HEK293 (cell line): ENCODE results near the gene CUEDC1.

Experiments used
- FEZF1 ChIP-seq: fragments of 450-650 bp; formaldehyde crosslinking; IDR thresholded peaks from 2 replicates; pipeline ENCODE4 v1.5.1; 2016; ENCODE audit warnings: missing biosample characterization, missing genetic modification characterization
- GLIS1 ChIP-seq: fragments of 450-650 bp; formaldehyde crosslinking; IDR thresholded peaks from 2 replicates; pipeline ENCODE4 v1.5.1; 2016; ENCODE audit warnings: missing biosample characterization, missing genetic modification characterization
- HOXC10 ChIP-seq: sonication (generic); formaldehyde crosslinking; IDR thresholded peaks from 2 replicates; pipeline ENCODE4 v1.8.1; 2023; ENCODE audit warnings: mild to moderate bottlenecking, missing genetic modification reagents
- KLF1 ChIP-seq: fragments of 450-650 bp; formaldehyde crosslinking; IDR thresholded peaks from 2 replicates; pipeline ENCODE4 v1.5.1; 2016; ENCODE audit warnings: missing biosample characterization, missing genetic modification characterization
- OSR2 ChIP-seq: fragments of 450-650 bp; formaldehyde crosslinking; IDR thresholded peaks from 2 replicates; pipeline ENCODE4 v1.5.1; 2016; ENCODE audit warnings: missing biosample characterization, missing genetic modification characterization
- PRDM6 ChIP-seq: fragments of 450-650 bp; formaldehyde crosslinking; IDR thresholded peaks from 2 replicates; pipeline ENCODE4 v1.5.1; 2017; ENCODE audit warnings: missing biosample characterization, missing genetic modification characterization
- REPIN1 ChIP-seq: fragments of 450-650 bp; formaldehyde crosslinking; IDR thresholded peaks from 2 replicates; pipeline ENCODE4 v1.5.1; 2017; ENCODE audit warnings: missing biosample characterization, missing genetic modification characterization, low read depth
- REST ChIP-seq: fragments of 450-650 bp; formaldehyde crosslinking; IDR thresholded peaks from 2 replicates; pipeline ENCODE4 v1.5.1; 2016; ENCODE audit warnings: missing biosample characterization, missing genetic modification characterization
- SCRT2 ChIP-seq: fragments of 450-650 bp; formaldehyde crosslinking; IDR thresholded peaks from 2 replicates; pipeline ENCODE4 v1.5.1; 2016; ENCODE audit warnings: missing biosample characterization, missing genetic modification characterization
- WT1 ChIP-seq: fragments of 450-650 bp; formaldehyde crosslinking; IDR thresholded peaks from 2 replicates; pipeline ENCODE4 v1.5.1; 2016; ENCODE audit warnings: missing biosample characterization, missing genetic modification characterization
- ZBTB1 ChIP-seq: fragments of 450-650 bp; formaldehyde crosslinking; IDR thresholded peaks from 2 replicates; pipeline ENCODE4 v1.5.1; 2016; ENCODE audit warnings: missing biosample characterization, missing genetic modification characterization
- ZBTB17 ChIP-seq: fragments of 450-650 bp; formaldehyde crosslinking; IDR thresholded peaks from 2 replicates; pipeline ENCODE4 v1.5.1; 2016; ENCODE audit warnings: missing biosample characterization, missing genetic modification characterization
- ZBTB26 ChIP-seq: fragments of 450-650 bp; formaldehyde crosslinking; optimal IDR thresholded peaks from 2 replicates; pipeline ENCODE3; 2016; ENCODE audit warnings: missing biosample characterization, mild to moderate bottlenecking, missing genetic modification characterization
- ZNF10 ChIP-seq: fragments of 450-650 bp; formaldehyde crosslinking; IDR thresholded peaks from 2 replicates; pipeline ENCODE4 v1.5.1; 2017; ENCODE audit warnings: missing biosample characterization, missing genetic modification characterization
- ZNF211 ChIP-seq: fragments of 450-650 bp; formaldehyde crosslinking; IDR thresholded peaks from 2 replicates; pipeline ENCODE4 v1.5.1; 2016; ENCODE audit warnings: low read depth, missing biosample characterization, missing genetic modification characterization
- ZNF266 ChIP-seq: fragments of 450-650 bp; formaldehyde crosslinking; IDR thresholded peaks from 2 replicates; pipeline ENCODE4 v1.5.1; 2016; ENCODE audit warnings: missing biosample characterization, missing genetic modification characterization, low read depth
- ZNF324 ChIP-seq: fragments of 450-650 bp; formaldehyde crosslinking; IDR thresholded peaks from 2 replicates; pipeline ENCODE4 v1.5.1; 2016; ENCODE audit warnings: missing biosample characterization, missing genetic modification characterization
- ZNF391 ChIP-seq: fragments of 450-650 bp; formaldehyde crosslinking; IDR thresholded peaks from 2 replicates; pipeline ENCODE4 v1.5.1; 2016; ENCODE audit warnings: low read depth, missing biosample characterization, missing genetic modification characterization, borderline replicate concordance
- ZNF518A ChIP-seq: fragments of 450-650 bp; formaldehyde crosslinking; conservative IDR thresholded peaks from 2 replicates; pipeline ENCODE4 v1.5.1; 2016; ENCODE audit warnings: low read depth, missing biosample characterization, missing genetic modification characterization
- ZNF549 ChIP-seq: fragments of 450-650 bp; IDR thresholded peaks from 2 replicates; pipeline ENCODE4 v1.5.1; 2018; ENCODE audit warnings: missing biosample characterization, missing genetic modification characterization, mild to moderate bottlenecking, inconsistent platforms, moderate library complexity
- ZNF639 ChIP-seq: fragments of 450-650 bp; formaldehyde crosslinking; IDR thresholded peaks from 2 replicates; pipeline ENCODE4 v1.5.1; 2016; ENCODE audit warnings: missing biosample characterization, missing genetic modification characterization
- ZNF654 ChIP-seq: fragments of 450-650 bp; formaldehyde crosslinking; IDR thresholded peaks from 2 replicates; pipeline ENCODE4 v1.5.1; 2016; ENCODE audit warnings: low read depth, missing biosample characterization, missing genetic modification characterization
- ZNF747 ChIP-seq: fragments of 450-650 bp; formaldehyde crosslinking; IDR thresholded peaks from 2 replicates; pipeline ENCODE4 v1.5.1; 2016; ENCODE audit warnings: missing biosample characterization, missing genetic modification characterization
- ZNF837 ChIP-seq: fragments of 450-650 bp; formaldehyde crosslinking; IDR thresholded peaks from 2 replicates; pipeline ENCODE4 v1.5.1; 2016; ENCODE audit warnings: missing biosample characterization, missing genetic modification characterization
- ZSCAN4 ChIP-seq: fragments of 450-650 bp; formaldehyde crosslinking; IDR thresholded peaks from 2 replicates; pipeline ENCODE4 v1.5.1; 2017; ENCODE audit warnings: missing biosample characterization, missing genetic modification characterization

The CUEDC1 gene

GRCh38 chr17:57849874-57850754 lies 105.1 kb downstream of the CUEDC1 start, which contains the start of gene MRPS23 (continued):
- TF ChIP-seq ZNF747 (tag by site-specific recombination): no peak
- TF ChIP-seq ZBTB1 (tag by site-specific recombination): peak; percentile 62; the same call in 1 of the 2 replicates
- TF ChIP-seq SCRT2: peak; percentile 85
- peak; percentile 100 for TF ChIP-seq ZNF518A (tag by site-specific recombination)
- no peak for TF ChIP-seq ZNF549 (tag by site-specific recombination)
- peak; percentile 94 for TF ChIP-seq GLIS1 (tag by site-specific recombination)
- peak; percentile 59 for TF ChIP-seq REST
- no peak for TF ChIP-seq PRDM6 (tag by site-specific recombination)
- 0 out of 2 replicates have a peak, but pooled peaks have one; percentile 21 for TF ChIP-seq FEZF1 (tag by site-specific recombination)
- peak; percentile 47 for TF ChIP-seq WT1
- TF ChIP-seq ZNF837 (tag by site-specific recombination): no peak
- no peak for TF ChIP-seq ZNF211 (tag by site-specific recombination)
- no peak; the same call in 1 of the 2 replicates for TF ChIP-seq KLF1
- no peak for TF ChIP-seq ZNF654 (tag by site-specific recombination)
- peak; percentile 55 for TF ChIP-seq OSR2 (tag by site-specific recombination)
- peak; percentile 92 for TF ChIP-seq ZBTB26 (tag by site-specific recombination)
- peak; percentile 100 for TF ChIP-seq ZNF324 (tag by site-specific recombination)
- peak; percentile 47 for TF ChIP-seq ZSCAN4 (tag by site-specific recombination)
- TF ChIP-seq HOXC10: peak; percentile 41; the same call in 1 of the 2 replicates
- TF ChIP-seq ZNF10 (tag by site-specific recombination): no peak
- TF ChIP-seq ZNF639 (tag by site-specific recombination): peak; percentile 99
- TF ChIP-seq ZBTB17: peak; percentile 100
- TF ChIP-seq ZNF266 (tag by site-specific recombination): no peak
- TF ChIP-seq ZNF391 (tag by site-specific recombination): peak; percentile 76; the same call in 1 of the 2 replicates
- no peak; the same call in 1 of the 2 replicates for TF ChIP-seq REPIN1 (tag by site-specific recombination)
